ENCODE results near the gene SLC38A11.
"Not testable (repeated sequence)": the region's sequence is repeated elsewhere in the genome, so short reads cannot be mapped to it uniquely, and the experiment has no call there.

The SLC38A11 gene, protein sequence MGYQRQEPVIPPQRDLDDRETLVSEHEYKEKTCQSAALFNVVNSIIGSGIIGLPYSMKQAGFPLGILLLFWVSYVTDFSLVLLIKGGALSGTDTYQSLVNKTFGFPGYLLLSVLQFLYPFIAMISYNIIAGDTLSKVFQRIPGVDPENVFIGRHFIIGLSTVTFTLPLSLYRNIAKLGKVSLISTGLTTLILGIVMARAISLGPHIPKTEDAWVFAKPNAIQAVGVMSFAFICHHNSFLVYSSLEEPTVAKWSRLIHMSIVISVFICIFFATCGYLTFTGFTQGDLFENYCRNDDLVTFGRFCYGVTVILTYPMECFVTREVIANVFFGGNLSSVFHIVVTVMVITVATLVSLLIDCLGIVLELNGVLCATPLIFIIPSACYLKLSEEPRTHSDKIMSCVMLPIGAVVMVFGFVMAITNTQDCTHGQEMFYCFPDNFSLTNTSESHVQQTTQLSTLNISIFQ

GRCh38 chr2:164954954-164955701 lies at the start of gene SLC38A11:
SLC38A11 (minus strand) TSS chr2:164955525; CDS start chr2:164955247, 278 bp downstream.
- DNase-seq, result no peak

GRCh38 chr2:165003443-165004130 lies 48.3 kb upstream of the SLC38A11 start:
- DNase-seq, result no peak

- no peak for DNase-seq
These were observed 47.3 kb upstream of the SLC38A11 start for GRCh38 chr2:165002638-165003037.

DNA sequence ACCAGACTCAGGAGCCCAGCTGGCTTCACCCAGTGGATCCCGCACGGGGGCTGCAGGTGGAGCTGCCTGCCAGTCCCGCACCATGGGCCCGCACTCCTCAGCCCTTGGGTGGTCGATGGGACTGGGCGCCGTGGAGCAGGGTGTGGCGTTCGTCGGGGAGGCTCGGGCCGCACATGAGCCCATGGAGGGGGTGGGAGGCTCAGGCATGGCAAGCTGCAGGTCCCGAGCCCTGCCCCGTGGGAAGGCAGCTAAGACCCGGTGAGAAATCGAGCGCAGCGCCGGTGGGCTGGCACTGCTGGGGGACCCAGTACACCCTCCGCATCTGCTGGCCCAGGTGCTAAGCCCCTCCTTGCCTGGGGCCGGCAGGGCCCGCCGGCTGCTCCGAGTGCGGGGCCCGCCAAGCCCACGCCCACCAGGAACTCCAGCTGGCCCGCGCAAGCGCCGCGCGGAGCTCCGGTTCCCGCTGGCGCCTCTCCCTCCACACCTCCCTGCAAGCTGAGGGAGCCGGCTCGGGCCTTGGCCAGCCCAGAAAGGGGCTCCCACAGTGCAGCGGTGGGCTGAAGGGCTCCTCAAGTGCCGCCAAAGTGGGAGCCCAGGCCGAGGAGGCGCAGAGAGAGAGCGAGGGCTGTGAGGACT lies 39.5 kb upstream of the SLC38A11 start:
- DNase-seq, result not testable (repeated sequence)

DNA sequence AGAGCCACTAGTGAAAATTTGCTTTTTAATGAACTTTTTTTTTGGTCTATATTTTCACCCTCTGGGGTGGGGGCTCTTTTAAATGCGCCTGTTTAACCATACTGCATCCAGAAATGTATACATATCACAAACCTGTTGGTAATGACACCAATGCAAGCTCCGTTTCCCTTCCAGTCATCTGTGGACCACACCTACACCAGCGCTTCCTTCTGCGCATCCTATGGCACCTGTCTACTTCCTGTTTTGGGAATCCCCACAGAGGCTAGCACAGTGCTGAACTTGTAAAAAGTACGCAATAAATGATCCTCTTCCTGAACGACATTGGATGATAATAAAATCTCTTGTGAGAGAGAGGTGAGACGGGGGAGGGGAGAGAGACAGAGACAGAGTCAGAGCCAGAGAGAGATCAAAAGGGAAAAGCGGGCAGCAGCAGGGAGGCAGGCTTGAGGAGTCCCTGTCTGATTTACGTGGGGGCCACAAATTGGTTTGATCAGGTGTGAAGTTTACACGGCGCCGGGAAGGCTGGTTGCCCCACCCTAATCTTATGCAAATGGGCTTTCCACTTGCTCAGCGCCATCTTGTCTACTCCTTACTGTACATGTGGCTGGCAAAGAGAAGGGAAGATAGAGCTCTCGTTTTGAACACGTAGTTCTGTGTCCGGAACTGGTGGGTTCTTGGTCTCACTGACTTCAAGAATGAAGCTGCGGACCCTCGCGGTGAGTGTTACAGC lies 38.1 kb upstream of the SLC38A11 start:
- DNase-seq, result no peak

DNA sequence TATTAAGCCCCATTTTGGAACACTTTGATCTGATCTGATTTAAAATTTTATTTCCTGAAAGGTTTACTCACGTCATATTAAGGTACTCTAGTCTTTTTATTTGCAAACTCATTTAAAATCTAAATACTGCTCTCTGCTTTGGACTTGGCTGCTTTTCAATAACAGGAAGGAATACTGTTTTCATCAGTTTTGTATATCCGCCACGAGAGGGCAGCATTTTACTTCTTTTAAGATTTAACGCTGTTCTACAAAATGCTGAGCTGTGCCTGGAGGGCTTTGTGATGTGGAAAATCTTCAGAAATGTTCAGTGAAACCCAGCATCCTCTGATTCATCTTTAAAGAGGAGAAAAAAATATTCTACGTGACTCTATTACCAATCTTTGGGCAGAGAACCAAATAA lies 37.5 kb upstream of the SLC38A11 start:
- peak; percentile 50 to 88 for DNase-seq

- DNase-seq, result not testable (repeated sequence)
These were observed 36.7 kb upstream of the SLC38A11 start for GRCh38 chr2:164992093-164992454.

GRCh38 chr2:164991361-164992092 lies 36.2 kb upstream of the SLC38A11 start:
- not testable (repeated sequence) for DNase-seq

DNA sequence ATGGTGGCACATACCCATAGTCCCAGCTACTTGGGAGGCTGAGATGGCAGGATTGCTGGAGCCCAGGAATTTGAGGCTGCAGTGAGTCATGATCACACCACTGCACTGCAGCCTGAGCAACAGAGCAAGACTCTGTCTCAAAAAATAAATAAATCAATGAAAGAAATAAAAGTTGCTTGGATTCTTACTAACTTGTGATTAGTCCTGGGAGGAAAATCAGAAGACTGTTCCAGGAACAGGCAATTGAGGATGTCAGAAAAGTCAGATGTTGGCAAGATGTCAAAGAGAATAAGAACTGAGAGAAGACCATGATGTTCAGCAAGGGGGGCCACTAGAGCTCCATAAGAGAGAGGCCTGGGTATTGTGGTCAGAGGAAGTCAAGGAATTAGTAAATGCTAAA lies 35.6 kb upstream of the SLC38A11 start:
- not testable (repeated sequence) for DNase-seq

GRCh38 chr2:164988805-164989204 lies 33.5 kb upstream of the SLC38A11 start:
- DNase-seq, result not testable (repeated sequence)

DNA sequence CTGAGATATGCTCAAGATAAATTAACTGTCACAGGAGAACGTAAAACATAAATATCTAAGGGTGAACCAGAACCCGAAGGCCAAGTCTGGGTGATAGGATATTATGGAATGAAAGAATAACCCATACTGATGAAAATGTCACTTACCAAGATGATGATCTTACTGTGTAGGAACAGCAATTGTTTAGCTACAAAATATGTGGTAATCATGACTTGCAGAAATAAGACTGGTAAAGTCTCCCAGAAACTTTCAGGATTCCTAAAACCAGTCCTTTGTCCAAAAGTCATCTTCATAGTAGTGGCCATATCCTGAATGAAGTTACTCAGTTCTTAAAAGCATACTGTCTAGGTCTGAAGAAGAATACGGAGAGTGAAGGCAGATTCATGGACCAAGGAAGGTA lies 30.7 kb upstream of the SLC38A11 start:
- not testable (repeated sequence) for DNase-seq

DNA sequence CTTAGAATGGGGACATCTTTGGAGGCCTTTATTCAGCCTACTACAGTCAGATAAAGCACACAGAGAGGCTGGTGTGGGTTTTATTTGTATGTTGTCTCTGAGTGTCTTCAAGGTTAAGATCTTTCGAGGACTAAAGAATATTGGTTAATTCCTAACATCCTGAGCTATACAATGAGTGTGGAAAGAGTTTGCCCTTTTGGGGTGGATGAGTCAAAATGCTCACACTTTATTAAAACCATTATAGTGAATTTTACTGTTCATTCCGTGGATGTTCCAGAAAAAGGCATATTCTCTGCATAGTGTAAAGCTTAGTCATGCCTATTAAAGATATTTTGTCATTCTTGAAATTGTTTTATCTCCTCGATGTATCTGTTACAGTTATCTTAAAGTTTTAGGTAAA lies 29.1 kb upstream of the SLC38A11 start:
- DNase-seq, result no peak

DNA sequence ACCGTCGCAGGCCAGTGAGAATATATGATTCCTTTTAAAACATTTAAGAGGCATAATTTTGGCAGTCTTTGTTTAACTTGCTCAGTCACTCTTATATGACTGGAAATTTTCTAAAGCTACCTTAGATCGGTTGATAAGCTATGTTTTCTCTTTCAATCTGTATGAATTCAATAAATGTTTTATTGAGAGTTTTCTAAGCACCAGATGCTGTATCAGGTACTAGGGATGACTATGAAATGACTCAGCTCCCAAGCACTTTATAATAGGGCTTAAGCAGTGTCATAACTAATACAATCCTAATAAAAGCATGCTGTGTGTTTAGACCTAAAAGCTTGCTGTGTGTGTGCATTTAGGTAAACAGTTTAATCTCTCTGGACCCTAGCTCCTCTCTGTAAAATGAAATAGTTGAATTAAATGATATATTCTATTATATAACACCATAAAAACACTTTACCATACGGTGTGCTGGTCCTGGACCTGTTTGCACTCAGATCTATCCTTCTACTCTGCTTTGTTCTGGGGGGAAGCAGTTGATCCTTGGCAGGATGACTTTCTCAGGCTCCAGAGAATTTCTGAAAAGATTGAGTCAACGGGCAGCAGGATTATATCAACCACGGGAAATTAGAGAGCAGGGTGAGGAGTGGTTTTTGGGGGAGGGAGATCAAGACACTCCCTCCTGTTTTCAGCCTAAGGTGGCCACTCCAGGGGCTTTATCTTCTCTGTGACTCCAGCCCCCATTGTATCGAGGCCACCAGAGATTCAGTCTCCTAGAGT lies 26.1 kb upstream of the SLC38A11 start:
- no peak for DNase-seq

DNA sequence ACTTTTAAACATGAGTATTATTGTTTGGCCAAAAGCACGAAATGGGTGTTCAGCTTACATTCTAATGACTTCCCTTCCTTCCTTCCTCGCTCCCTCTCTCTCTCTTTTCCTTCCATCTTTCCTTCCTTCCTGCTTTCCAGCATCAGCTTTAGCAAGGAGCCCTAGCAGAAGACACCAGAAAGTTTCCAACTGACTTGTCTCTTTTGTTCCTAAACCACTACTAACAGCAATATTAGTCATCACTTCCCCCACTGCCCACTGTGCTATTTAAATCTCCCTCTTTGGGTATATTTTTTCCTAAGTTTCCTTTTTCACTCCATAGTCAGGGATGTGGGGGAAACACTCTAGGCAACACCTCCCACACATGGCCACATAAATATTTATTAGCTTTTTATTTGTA lies 25.4 kb upstream of the SLC38A11 start:
- not testable (repeated sequence) for DNase-seq

- DNase-seq, result no peak
These were observed 23.8 kb upstream of the SLC38A11 start for GRCh38 chr2:164979113-164979512.

DNA sequence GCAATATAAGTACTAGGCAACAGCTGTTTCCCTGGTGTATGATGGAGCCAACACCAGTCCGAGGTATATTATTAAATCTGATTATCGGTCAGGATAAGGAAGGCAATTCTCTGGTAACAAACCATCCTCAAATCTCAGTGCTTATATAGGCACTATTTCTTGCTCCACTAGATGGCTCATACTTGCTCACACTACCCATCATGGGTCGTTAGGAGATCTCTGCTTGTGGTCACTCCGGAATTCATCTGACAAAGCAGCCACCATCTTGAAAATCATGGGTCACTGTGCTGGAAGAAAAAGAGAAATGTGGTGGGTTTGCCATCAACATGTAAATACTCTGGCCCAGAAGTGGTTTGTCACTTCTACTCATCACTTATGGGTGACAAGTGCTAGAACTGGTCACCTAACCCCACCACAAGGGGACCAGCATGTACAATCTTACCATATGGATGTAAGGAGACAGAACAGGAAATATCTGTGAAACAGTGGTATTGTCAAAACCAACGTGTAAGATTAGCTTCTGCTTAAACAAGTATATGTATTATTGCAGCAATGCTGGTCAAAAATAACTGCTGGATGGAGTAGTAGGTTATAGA lies 21.6 kb upstream of the SLC38A11 start:
- DNase-seq, result not testable (repeated sequence)

- no peak for DNase-seq
These were observed 21.0 kb upstream of the SLC38A11 start for GRCh38 chr2:164976301-164976700.

GRCh38 chr2:164975891-164976290 lies 20.6 kb upstream of the SLC38A11 start:
- no peak for DNase-seq

DNA sequence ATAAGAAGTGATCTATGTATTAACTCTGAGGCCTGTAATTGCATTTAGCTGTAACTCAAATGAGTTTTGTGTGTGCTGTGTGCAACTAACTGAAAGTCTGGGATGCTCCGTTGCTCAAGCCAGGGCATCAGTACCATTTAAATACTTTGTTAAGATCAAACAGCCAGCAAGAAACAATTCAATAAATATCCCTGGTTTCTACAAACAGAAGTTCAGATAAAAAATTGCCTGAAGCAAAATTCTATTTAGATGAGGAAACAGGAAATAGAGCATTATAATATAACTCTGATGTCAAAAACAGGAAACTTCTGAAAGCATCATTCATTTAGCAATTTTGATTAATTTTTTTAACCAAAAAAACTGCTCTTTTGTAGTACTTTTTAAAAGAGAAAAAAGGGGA lies 18.9 kb upstream of the SLC38A11 start:
- DNase-seq, result no peak

DNA sequence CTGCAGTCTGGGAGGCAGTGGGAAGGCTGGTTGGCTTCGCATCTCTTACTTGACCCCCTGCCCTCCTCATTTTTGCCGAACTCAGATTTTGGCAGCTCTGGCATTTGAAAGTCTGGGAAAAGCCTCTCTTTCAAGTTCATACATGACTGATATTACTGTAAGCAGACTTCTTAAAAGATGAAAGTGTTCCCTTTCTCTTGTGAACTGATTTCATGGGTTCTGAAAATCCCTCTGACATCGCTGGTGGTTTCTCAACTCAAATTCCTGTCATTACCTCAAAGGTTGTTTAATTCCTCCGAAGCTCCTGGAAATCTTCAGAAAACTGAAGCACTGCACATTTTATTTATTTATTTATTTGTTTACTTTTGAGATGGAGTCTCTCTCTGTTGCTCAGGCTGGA lies 16.9 kb upstream of the SLC38A11 start:
- DNase-seq, result no peak
